NCI-H460 (cell line): ENCODE measurements around the gene PPP1R13B. TPM values are rescaled to one million over a fixed set of nuclear protein-coding genes. Genes with fewer than 3 reads are reported as not detected.
"Not testable (repeated sequence)": the region's sequence is repeated elsewhere in the genome, so short reads cannot be mapped to it uniquely, and the experiment has no call there.

Experiments
- DNase-seq: peaks from one replicate; pipeline ENCODE4 v3.0.0-alpha.2; 2016; ENCODE audit warnings: low read depth; ENCODE audit errors: extremely low read depth
- total RNA-seq: library from RNA; depleted of rRNA; stranded (reverse); fragments of >200 nt; shearing (Covaris generic); gene quantifications from 2 replicates; pipeline ENCODE4 v1.2.3, GENCODE V29; 2014

Gene PPP1R13B
- total RNA-seq, 1 experiment from 2014 or later = 1.4 TPM

DNA sequence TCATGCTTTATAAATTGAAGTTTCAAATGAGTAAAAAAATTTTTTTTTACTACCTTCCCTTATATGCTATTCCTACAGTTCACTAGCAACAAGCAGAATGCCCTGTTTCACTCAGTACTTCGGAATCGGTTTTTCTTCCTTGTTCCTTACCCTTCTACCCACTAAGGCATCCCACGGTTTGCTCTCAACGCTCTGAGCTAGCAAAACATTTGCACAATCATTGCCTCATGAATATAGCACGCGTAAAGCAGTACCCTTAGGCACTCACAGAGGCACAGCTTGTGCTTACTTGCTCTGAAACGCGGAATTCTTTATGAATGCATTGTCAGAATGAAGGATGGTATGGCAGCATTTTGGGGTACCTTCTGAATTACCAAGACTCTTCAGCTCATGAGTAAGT lies 45.0 kb downstream of the PPP1R13B start:
- no peak for DNase-seq

DNA sequence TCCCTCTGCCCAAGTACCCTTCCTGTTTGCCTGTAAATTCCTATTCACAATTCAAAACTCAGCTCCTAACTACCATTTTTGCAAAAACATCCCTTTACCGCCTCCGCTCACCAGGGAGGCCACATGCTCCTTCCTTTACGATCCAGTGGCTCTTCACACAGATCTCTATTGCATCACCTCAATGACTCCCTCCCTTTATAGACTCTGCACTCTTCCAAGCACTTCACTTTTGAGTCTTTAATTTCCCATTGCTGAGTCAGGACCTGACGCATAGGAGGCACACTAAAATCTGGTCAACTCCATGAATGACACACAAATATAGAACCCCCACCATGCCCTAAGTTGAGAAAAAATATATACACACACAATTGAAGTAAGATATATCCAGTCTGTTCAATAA lies 45.9 kb downstream of the PPP1R13B start:
- DNase-seq = no peak

DNA sequence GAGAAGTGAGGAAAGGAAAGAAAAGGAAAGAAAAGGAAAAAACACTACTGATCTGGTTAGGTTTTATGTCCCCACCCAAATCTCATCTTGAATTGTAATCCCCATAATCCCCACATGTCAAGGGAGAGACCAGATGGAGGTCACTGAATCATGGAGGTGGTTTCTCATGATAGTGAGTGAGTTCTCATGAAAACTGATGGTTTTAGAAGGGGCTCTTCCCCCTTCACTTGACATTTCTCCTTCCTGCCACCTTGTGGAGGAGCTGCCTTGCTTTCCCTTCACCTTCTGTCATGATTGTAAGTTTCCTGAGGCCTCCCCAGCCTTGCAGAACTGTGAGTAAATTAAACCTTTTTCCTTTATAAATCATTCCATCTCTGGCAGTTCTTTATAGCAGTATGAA lies 54.2 kb downstream of the PPP1R13B start:
- not testable (repeated sequence) for DNase-seq

DNA sequence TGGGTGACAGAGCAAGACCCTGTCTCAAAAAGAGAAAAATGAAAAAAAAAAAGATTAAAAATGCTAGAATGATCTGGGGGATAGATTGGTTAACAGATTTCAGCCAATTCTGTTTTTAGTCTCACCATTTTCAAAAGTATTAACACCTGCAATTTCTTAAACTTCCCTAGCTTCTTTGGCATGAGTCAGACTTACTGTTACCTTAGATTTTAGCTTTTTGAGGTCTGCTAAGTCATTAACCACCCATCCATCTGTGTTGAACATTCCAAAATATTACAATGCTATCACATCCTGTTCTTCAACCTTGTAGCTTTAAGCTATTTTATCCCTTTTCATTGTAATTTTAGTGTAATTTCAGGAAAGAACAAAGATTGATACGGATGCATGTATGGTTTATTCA lies 59.3 kb downstream of the PPP1R13B start:
- DNase-seq = no peak

DNA sequence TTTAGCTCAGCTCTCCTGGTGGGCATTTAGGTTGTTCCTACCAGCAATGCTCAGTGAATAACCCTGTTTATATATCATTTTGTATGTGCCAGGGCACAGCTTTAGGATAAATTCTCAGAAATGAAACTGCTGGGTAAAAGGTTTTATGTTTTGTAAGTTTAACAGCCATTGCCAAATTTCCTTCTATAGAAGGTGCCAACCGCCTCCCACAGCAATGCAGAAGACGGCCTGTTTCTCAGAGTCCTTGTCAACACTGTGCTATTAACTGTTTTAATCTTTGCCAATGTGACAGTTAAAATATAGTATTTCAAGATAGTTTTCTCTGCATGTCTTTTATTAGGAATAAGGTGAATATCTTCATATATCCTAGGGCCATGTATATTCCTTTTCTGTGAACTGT lies 65.0 kb downstream of the PPP1R13B start:
- no peak for DNase-seq

DNA sequence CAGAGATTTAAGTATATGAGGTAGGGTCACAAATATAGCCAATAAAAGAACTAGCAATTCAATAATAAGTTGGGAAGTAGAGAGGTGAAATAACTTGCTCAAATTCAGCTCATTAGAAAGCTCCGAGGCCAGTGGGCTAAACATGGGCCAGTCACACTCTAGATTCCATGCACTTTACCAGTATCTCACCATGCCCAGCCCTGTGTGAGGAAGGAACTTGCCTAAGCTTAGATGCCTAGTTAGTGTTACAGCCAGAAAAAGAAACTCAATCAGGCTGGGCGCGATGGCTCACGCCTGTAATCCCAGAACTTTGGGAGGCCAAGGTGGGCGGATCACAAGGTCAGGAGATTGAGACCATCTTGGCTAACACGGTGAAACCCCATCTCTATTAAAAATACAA lies 71.1 kb downstream of the PPP1R13B start:
- not testable (repeated sequence) for DNase-seq

DNA sequence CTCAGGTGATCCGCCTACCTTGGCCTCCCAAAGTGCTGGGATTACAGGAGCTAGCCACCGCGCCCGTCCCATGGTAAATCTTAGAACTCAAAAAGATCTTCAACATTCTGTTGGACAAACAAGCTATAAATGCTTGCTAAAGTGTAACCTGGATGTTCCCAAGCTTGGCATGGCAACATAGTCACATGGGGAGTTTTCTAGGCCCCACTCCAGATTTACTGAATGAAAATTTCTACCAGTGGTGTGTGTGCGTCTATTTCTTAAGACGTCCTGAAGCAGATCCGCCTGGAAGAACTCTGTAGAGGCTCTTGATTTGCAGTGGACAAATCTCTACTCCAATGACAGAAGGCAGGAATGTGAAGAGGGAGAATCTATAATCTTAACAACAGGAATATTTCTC lies 71.9 kb downstream of the PPP1R13B start:
- no peak for DNase-seq

DNA sequence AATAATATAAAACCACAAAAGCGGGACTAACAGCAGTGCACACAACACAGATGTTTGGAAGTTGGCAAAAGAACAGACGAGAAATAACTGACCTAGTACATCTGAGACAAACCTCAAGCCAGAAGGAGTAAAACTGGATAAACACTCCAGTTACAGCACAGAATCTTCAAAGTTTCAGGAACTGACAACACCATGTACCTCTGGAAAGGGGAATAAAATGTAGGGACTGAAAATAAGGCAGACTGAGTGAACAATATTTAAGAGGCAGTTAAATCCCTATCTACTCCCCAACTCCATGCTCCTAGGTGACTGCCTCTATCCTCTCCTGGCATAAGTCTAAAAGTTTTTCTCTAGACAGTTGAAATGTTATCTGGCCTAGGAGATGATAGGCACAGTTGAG lies 73.9 kb downstream of the PPP1R13B start:
- DNase-seq = no peak

DNA sequence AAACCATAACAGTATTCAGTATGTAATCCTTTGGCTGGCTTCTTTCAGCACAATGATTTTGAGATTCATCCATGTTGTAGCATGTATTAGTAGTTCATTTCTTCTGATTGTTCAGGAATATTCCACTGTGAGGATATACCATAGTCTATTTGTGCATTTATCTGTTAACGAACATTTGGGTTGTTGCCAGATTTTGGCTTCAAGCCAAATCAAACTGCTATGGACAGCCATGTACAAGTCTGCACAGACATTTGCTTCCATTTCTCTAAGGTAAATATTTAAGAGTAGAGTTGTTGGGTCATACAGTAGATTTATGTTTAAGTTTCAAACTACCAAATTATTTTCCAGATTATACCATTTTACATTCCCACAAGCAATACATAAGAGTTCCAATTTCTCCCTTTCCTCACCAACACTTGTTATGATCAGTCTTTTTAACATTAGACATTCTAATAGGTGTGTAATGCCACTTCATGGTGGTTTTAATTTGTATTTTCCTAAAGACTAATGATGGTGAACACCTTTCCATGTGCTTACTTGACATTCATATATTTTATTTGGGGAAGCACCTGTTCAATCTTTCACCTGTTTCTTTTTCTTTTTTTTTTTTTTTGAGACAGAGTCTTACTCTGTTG lies 75.2 kb downstream of the PPP1R13B start:
- DNase-seq = no peak

DNA sequence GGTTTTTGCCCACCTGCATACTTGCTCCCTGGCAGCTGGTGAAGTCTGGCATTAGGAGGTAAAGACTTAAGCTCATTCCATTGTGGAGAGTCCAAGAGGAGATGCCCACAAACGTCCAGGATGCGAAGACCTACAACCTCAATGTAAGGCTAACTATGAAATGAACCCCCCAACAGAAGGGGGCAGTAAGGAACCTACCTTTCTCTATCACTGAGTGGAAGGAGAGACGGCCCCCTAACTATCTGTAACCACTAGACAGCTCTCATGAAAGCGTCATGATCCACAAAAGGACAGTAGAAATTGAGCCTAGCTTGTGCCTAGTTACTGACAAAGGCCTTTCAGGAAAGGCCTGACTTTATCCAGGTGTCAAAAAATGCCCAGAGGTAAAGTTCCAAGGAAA lies 76.5 kb downstream of the PPP1R13B start:
- DNase-seq = no peak

DNA sequence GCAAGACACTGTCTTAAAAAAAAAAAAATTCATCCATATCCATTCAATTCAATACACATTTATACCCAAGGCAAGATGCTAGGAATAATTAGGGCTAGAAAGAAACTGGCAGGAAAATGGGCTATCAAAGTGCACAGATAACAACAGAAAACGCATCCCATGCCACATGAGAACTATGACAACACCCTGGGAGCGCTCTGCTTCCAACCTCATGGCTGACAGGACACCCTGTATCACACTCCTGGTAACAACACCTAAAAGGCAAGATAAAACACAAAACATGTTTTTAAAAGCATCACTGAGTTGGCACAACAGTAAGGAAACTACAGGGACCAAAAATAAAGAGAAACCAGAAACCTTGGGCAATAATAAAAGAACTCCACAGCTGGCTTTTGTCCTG lies 76.9 kb downstream of the PPP1R13B start:
- no peak for DNase-seq

DNA sequence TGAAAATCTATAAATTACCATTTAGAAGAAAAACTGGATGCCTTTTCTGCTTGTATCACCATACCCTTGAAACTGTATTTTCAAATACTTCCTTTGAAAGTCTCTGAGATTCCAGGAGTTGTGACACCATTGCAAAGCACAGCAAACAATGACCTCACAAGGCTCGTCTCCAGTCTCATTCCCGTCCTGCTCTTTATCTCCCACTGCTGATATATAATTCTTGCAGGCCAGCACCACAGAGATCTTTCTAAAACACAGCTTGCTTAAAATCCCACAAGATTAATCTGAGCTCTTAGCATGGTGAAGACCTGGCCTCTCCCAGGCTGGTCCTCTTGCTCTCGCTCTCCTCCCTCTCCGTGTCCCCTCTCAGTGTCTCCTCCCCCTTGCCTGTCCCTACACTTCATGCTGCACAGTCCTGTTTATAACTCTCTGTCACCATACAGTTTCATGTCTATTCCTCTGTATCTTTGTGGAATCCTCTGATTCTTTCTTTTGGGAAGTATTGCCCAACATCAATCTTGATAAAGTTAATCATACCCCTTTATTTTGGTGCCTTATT lies 80.0 kb downstream of the PPP1R13B start:
- DNase-seq = no peak

DNA sequence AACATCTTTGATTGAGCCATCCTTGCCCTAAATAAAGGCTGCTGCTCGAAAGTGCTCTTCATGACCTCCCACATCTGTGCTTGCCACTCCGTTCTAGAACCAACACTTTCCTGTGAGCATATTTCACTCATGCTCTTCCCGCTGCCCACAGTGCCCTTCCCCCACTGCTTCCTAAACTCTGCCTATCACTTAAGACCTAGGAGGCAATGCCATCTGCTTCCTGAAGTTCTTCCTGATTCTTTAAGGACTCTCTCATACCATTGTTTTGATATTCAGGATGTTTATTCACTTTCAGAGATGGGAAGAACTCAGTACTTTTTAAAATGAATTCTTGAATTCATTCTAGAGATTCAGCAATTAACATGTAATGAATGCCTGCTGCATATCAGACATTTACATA lies 81.8 kb downstream of the PPP1R13B start:
- no peak for DNase-seq

DNA sequence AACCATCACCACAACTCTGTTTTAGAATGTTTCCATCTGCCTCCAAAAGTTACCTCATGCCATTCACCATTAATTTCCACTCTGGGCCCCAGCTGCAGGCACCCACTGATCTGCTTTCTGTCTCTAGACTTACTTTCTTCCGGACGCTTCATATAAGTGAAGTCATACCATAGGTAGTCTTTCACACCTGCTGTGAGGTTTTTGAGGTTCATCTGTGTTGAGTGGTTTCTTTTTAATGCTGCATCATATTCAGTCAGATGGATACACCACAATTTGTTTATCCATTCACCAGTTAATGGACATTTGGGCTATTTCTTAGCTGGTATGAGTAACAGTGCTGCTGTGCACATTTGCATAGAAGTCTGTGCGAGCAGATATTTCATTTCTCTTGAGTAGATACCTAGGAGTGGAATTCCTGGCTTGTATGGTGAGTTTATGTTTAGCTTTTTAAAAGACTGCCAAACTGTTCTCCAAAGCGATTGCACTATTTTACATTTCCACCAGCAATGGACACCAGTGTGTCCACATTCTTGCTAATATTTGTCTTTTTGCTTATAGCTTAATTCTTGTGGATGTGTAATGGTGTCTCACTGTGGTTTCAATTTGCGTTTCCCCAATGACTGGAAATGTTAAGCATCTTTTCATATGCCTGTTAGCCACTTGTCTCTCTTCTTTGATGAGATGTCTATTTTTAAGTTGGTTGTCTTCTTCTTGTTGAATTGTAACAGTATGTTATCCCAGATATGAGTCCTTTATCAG lies 83.5 kb downstream of the PPP1R13B start:
- no peak for DNase-seq

DNA sequence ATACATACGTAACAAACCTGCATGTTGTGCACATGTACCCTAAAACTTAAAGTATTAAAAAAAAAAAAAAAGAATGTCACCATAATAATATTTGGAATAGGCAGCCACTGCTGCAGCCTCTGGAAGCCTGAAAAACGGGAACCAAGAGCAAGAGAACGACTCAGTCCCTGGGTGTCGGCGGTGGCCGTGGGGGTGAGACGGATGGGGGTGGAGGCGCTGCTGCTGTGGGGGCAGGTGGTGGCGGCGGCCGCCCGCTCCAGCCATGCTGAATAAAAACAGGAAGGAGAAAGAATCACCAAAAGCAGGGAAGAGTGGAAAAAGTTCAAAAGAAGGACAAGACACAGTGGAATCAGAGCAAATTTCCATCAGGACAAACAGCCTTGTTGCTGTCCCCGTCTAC lies 84.8 kb downstream of the PPP1R13B start:
- no peak for DNase-seq

DNA sequence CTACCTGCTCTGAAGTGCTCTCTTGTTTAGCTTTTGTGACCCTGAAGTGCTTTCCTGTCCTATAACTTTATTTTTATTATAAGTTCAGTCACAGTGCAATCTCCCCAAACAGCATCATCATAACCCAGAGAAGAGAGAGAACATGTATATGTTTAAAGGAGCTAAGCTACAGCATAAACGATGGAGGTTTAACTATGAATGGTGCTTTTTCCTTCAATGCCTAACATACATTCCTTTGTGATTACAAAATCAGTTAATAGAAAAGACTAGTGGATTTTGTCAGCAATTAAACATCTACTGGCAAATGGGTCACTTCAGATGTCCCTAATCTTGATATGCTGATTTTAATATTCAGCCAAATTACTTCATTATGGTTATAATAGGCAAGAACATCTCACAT lies 85.3 kb downstream of the PPP1R13B start:
- no peak for DNase-seq

DNA sequence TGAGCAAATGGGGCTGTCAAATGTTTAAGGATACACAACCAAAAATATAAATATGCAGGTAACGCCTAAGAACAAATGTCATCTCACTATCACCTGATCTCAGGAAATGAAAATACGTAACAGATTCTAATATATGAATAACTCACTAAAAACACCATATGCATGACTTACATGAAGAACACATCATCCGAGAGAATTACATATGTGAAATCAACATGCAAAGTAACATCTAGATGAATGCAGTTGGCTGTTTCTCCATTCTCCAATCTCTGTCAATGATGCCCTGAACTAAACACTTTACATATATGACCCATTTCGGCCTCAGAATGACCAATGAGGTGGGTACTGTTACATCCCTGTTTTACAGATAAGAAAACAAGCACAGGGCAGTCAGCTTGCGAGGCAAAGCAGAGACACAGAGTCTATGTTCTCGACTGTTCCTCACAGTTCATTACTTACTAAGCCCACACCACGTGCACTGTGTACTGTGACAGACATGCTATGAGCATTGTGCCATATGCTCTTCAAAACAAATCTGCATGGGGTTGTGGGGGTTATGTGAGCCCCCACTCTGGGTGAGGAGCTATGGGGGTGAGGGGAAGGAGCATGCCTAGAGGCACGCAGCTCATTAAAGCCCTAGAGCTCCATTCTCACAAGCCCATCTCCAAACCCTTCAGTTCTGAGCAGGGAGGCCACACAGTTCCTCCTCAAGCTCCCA lies 89.2 kb downstream of the PPP1R13B start:
- DNase-seq = no peak

DNA sequence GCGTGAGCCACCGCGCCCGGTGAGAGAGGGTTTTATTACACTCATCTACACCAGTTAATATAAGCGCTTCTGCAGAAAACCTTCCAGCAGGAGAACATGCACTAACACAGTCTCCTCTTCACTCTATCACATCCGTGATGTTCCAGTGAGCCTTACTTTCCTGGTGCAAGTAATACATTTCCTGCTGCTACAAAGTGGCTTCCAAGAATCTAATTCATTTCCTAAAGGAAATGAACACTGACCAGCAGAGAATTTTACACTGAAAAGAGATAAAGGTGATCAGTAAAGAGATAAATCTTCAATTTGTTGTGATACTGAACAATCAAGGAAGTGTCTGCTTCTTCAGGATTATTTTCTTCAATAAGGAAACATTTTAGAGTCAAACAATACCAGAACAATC lies 92.3 kb downstream of the PPP1R13B start:
- no peak for DNase-seq

DNA sequence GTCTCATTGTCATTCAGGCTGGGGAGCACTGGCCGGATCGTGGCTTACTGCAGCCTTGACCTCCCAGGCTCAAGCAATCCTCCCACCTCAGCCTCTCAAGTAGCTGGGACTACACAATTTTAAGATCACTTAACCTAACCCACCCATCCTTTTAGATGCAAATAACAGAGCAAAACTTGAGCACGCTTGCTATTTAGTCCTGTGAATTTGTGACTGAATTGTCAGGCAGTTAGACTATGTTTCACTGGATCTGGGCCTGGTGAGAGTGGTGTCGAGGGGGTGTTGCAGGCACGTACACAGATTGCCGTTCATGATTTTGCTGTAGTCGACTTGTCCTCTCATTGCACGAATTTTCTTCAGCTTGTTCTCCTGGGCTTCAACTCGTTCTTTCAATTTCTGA lies 93.6 kb downstream of the PPP1R13B start:
- DNase-seq = no peak

DNA sequence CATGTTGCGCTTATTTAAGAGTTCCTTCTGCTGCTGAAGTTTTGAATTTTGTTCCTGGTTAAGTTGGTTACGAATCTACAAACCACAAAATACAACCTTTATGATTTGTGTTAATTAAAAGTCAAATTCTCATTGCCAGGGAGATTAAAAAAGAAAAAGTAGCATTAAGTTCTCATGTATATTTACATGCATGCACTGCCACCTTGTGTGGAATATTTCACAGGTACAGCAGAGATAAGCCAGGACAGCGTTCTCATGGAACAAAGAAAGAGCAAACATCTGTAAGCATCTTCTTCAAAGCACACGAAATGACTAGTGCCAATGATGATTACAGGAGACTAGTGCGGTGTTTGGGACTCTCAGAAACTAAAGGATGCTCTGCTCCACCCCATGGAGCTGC lies 97.5 kb downstream of the PPP1R13B start:
- DNase-seq = no peak

DNA sequence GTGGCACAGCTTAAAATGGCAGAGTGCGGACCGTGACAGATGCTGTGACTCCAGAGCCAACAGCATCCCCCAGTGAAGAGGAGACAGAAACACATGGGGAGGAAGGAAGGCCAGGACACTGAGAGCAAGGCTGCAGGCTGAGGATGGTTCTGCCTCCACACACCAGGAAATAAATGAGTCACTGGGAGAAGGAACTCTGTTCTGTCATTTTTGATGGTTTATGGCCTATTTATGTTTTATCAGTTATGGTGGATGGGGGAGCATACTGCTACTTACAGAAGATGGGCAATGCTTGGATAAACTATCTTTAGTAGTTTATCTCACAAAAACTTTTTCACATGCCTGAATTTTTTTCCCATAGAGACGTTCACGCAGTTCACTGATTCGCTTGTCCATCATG lies 97.9 kb downstream of the PPP1R13B start:
- DNase-seq = no peak

DNA sequence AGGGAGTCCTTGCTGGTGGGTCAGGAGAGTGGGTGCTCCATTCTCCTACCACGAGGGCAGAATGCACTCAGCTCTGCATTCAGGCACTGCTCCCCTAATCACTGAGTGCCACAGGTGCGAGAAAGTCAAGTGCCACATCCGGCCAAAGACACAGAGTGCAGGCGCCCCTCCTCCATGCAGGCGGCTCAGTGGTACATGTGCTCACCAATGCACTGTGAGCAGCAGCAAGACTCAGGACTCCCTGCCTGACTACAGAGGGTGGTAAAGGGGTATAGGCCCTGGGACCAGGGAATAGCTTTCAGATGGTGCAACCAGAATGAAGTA lies 98.9 kb downstream of the PPP1R13B start:
- DNase-seq = no peak
